SK-N-MC (cell line): ENCODE results near the gene DNAJC30.

Source experiments
- EZH2 ChIP-seq: fragments of 200-600 bp; sonication (generic); IDR thresholded peaks from one replicate; pipeline ENCODE4 v1.6.1; 2017; ENCODE audit warnings: antibody characterized with exemption
- FOXP2 ChIP-seq: optimal IDR thresholded peaks from 2 replicates; pipeline ENCODE3; 2011; ENCODE audit warnings: mild to moderate bottlenecking, moderate library complexity; ENCODE audit not compliant: insufficient read depth; ENCODE audit errors: extremely low read length, control extremely low read depth
- POLR2AphosphoS5 ChIP-seq: IDR thresholded peaks from 2 replicates; pipeline ENCODE4 v1.6.1; 2012; ENCODE audit warnings: mild to moderate bottlenecking, low read depth, low read length, borderline replicate concordance

- no peak for TF ChIP-seq EZH2
- TF ChIP-seq POLR2AphosphoS5: no peak
- TF ChIP-seq FOXP2: no peak
These were observed 7.4 kb upstream of the DNAJC30 start for GRCh38 chr7:73690646-73691045.
